Measurements from ENCODE around the gene GRIA1.

Gene GRIA1

GRCh38 chr5:153520137-153520536 lies 29.7 kb downstream of the GRIA1 start:
- no peak for DNase-seq (ENCODE audit: low read depth)
- TF ChIP-seq CTCF (IDR thresholded peaks at IDR 0.05; ENCODE audit: control insufficient read depth, insufficient read depth, low read depth, low read length, missing control alignments): no peak
- no peak overlapping the region for H3K4me3 ChIP-seq (ENCODE audit: control insufficient read depth, low read depth, low read length)

GRCh38 chr5:153520952-153521351 lies 30.5 kb downstream of the GRIA1 start:
- H3K4me3 ChIP-seq (ENCODE audit: control insufficient read depth, low read depth, low read length): no peak overlapping the region
- no peak for DNase-seq (ENCODE audit: low read depth)
- TF ChIP-seq CTCF (IDR thresholded peaks at IDR 0.05; ENCODE audit: control insufficient read depth, insufficient read depth, low read depth, low read length, missing control alignments): no peak

- DNase-seq (ENCODE audit: low read depth): peak; percentile 32
- no peak overlapping the region for H3K4me3 ChIP-seq (ENCODE audit: control insufficient read depth, low read depth, low read length)
- TF ChIP-seq CTCF (IDR thresholded peaks at IDR 0.05; ENCODE audit: control insufficient read depth, insufficient read depth, low read depth, low read length, missing control alignments): no peak
Observed at GRCh38 chr5:153523211-153523610, 32.7 kb downstream of the GRIA1 start.

DNA sequence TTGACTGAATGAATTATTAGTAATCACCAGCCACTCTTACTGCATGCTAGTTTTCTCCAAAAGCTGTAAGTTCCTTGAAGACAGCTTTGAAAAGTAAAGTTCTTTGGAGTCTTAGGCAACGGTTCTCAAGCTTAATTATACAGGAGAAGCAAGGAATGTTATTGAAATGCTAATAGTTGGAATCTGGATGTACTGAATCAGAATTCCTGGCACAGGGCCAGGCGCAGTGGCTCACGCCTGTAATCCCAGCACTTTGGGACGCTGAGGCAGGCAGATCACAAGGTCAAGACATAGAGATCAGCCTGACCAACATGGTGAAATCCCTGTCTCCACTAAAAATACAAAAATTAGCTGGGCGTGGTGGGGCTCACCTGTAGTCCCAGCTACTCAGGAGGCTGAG lies 33.4 kb downstream of the GRIA1 start:
- no peak for TF ChIP-seq CTCF (IDR thresholded peaks at IDR 0.05; ENCODE audit: control insufficient read depth, insufficient read depth, low read depth, low read length, missing control alignments)
- no peak overlapping the region for H3K4me3 ChIP-seq (ENCODE audit: control insufficient read depth, low read depth, low read length)
- DNase-seq (ENCODE audit: low read depth): peak; percentile 45

- no peak for DNase-seq (ENCODE audit: low read depth)
- no peak overlapping the region for H3K4me3 ChIP-seq (ENCODE audit: control insufficient read depth, low read depth, low read length)
- no peak for TF ChIP-seq CTCF (IDR thresholded peaks at IDR 0.05; ENCODE audit: control insufficient read depth, insufficient read depth, low read depth, low read length, missing control alignments)
Observed at GRCh38 chr5:153525536-153525935, 35.1 kb downstream of the GRIA1 start.

- H3K4me3 ChIP-seq (ENCODE audit: control insufficient read depth, low read depth, low read length): no peak overlapping the region
- TF ChIP-seq CTCF (IDR thresholded peaks at IDR 0.05; ENCODE audit: control insufficient read depth, insufficient read depth, low read depth, low read length, missing control alignments): no peak
- DNase-seq (ENCODE audit: low read depth): no peak
Observed at GRCh38 chr5:153530357-153531143, 40.1 kb downstream of the GRIA1 start.
